Ramos (cell line): ENCODE measurements around the gene MACROD2.

Experiments used
- in situ Hi-C: fragments of 300-500 bp; cut with MboI; formaldehyde crosslinking; loops from one replicate; pipeline ENCODE4 v1.14.3; 2022; ENCODE audit warnings: low sequenced_read_pairs; ENCODE audit not compliant: unreplicated experiment

MACROD2 gene

GRCh38 chr20:14865731-14866130 lies 870.4 kb downstream of the MACROD2 start:
- in situ Hi-C loops, result no loop called here

GRCh38 chr20:14866841-14867514 lies 871.7 kb downstream of the MACROD2 start:
- in situ Hi-C loops, result no loop called here

GRCh38 chr20:14877301-14878028 lies 882.1 kb downstream of the MACROD2 start:
- in situ Hi-C loops, result no loop called here

- in situ Hi-C loops, result no loop called here
Observed at GRCh38 chr20:14878676-14879019, 883.3 kb downstream of the MACROD2 start.

- in situ Hi-C loops, result no loop called here
Observed at GRCh38 chr20:14879020-14879697, 883.8 kb downstream of the MACROD2 start.

GRCh38 chr20:14879839-14880238 lies 884.5 kb downstream of the MACROD2 start:
- in situ Hi-C loops, result no loop called here

- in situ Hi-C loops, result no loop called here
Observed at GRCh38 chr20:14881518-14881917, 886.2 kb downstream of the MACROD2 start.

GRCh38 chr20:14882157-14882556 lies 886.8 kb downstream of the MACROD2 start:
- in situ Hi-C loops, result no loop called here

- in situ Hi-C loops, result no loop called here
Observed at GRCh38 chr20:14882846-14883245, 887.5 kb downstream of the MACROD2 start.

- in situ Hi-C loops, result no loop called here
Observed at GRCh38 chr20:14883324-14883723, 888.0 kb downstream of the MACROD2 start.

GRCh38 chr20:14885661-14886060 lies 890.3 kb downstream of the MACROD2 start:
- in situ Hi-C loops, result no loop called here

GRCh38 chr20:14888134-14888533 lies 892.8 kb downstream of the MACROD2 start:
- in situ Hi-C loops, result no loop called here

GRCh38 chr20:14889496-14890255 lies 894.4 kb downstream of the MACROD2 start:
- in situ Hi-C loops, result no loop called here

GRCh38 chr20:14890713-14891112 lies 895.4 kb downstream of the MACROD2 start:
- in situ Hi-C loops, result no loop called here

- in situ Hi-C loops, result no loop called here
Observed at GRCh38 chr20:14892782-14893181, 897.5 kb downstream of the MACROD2 start.

GRCh38 chr20:14896569-14896968 lies 901.3 kb downstream of the MACROD2 start:
- in situ Hi-C loops, result no loop called here

GRCh38 chr20:14897608-14898007 lies 902.3 kb downstream of the MACROD2 start:
- in situ Hi-C loops, result no loop called here

GRCh38 chr20:14902432-14903089 lies 907.2 kb downstream of the MACROD2 start:
- in situ Hi-C loops, result no loop called here

GRCh38 chr20:14906908-14907434 lies 911.7 kb downstream of the MACROD2 start:
- in situ Hi-C loops, result no loop called here

GRCh38 chr20:14910126-14910525 lies 914.8 kb downstream of the MACROD2 start:
- in situ Hi-C loops, result no loop called here
